ENCODE measurements around the gene APP.

Gene APP

DNA sequence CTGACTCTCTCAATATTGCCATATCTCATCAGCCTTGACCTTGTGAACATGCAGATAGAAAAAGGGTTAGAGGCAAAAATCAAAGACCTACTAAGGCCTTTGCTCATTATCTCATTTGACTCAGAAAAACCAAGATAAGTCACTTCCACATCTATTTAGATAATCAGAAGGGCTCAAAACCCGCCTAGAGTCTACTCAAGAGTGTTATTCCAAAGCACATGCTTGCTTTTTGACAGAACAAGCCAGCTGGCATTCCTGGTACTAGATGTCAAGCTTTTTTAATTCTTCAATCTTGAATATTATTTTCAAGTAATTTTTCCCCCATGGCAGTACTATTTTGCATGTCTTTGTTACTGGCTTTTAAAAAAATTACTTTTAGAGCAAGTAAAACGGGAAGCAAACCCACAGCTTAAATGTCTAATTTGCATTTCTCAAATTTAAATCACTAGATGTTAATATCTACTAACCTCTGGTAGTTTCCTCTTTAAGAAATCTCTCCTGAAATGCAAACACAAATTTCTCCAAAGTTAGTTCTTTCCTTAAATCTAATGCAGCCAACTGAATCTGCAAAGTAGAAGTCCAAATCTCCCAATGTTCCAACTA lies 51.5 kb downstream of the APP start:
- no peak for TF ChIP-seq JUND (IDR thresholded peaks at IDR 0.05; ENCODE audit: low read depth)
- DNase-seq (ENCODE audit: low read depth in 1 of 2, low spot score in 1 of 2) = no peak
- in situ Hi-C loops (cut with HindIII; ENCODE audit: low pct_unique_long_range_greater_than_20kb, low sequenced_read_pairs) = no loop called here

DNA sequence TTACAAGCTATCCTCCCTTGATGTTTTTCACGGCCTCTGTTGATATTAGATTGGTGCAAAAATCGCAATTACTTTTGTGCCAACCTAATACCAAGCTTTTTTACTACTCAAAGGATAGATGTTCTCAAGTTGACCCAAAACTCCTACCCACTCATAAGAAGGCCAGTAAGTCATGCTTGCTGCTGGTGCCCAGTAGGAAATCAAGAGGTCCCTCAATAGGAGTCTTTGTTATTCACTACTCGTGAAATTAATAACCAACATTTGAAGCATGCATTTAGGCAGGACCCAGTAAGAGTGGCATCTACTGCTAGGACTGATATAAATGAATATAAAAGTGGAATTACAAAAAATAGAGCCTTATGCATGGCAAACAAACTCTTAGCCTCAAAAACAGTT lies 52.6 kb downstream of the APP start:
- TF ChIP-seq JUND (IDR thresholded peaks at IDR 0.05; ENCODE audit: low read depth) = no peak
- no peak for DNase-seq (ENCODE audit: low read depth in 1 of 2, low spot score in 1 of 2)
- in situ Hi-C loops (cut with HindIII; ENCODE audit: low pct_unique_long_range_greater_than_20kb, low sequenced_read_pairs) = no loop called here

DNA sequence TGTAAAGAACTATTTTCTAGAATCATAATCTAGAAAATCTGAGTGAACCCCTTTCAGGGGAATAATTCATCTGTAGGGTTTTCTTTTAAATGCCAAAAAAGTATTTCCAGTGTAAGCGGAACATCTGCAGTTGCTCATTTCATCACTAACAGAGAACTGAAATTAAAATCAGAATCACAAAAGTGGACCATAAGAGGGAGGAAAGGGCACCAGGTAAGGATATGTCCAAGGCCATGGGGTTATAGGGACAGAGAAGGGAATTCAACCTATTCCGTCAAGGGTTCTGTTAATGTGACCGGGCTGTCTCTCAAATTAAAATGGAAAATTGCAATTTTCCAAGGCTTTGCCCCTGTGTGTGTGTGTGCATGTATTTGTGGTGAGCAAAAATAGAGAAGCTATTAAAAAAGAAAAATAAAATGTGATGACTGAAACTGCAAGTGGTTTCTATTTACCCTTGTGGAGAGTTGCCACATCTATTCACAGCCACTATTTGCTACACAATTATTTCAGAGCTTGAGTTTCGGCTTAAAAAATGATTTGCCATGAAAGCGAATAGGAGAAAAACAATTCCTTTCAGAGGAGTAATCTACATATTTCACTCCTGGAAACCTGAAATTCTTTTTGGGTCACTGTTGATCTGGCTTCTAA lies 53.1 kb downstream of the APP start:
- in situ Hi-C loops (cut with HindIII; ENCODE audit: low pct_unique_long_range_greater_than_20kb, low sequenced_read_pairs) = no loop called here
- no peak for DNase-seq (ENCODE audit: low read depth in 1 of 2, low spot score in 1 of 2)
- no peak for TF ChIP-seq JUND (IDR thresholded peaks at IDR 0.05; ENCODE audit: low read depth)

DNA sequence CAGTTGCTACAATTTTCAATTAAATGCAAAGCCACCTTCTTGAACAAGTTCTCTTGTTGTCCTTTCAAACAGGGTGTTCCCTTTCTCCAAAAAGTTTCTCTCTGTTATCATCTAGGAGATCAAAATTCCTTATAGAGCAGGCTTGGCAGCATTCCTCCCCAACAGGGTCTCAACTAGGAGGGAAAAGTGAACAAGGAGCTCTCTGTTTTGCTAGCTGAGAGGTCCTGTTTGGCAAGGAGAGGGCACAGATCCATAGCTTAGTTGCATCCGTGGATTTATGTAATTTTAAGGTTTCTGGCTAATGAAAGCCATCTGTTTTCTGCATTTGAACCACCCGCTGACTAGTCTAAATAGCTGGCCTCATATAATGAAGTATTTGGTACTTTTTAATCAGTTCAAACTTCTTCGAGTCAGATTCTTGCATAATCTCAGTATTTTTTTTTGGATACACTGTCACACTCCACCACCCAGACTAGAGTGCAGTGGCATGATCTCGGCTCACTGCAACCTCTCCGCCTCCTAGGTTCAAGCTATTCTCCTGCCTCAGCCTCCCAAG lies 54.0 kb downstream of the APP start:
- peak; percentile 24 to 94 for DNase-seq (ENCODE audit: low read depth in 1 of 2, low spot score in 1 of 2)
- TF ChIP-seq JUND (IDR thresholded peaks at IDR 0.05; ENCODE audit: low read depth) = 0 out of 2 replicates have a peak, but pooled peaks have one; percentile 32
- in situ Hi-C loops (cut with HindIII; ENCODE audit: low pct_unique_long_range_greater_than_20kb, low sequenced_read_pairs) = no loop called here

DNA sequence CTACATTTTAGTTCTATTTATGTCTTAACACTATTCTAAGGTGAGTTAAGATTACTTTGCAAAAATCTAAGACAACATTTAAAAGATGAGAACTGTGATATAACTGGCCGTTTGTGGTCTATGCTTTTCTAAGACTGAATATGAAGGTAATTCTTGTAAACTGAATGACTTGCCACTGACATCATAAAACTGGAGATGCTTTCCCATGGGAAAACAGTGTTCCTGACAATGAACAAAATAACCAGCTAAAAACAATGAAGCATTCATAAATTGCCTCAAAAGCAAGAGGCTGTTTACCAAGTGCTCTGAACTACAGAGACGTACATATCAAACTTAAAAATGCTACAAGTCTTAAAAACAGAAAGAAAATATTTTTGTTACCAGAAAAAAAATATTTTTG lies 54.7 kb downstream of the APP start:
- in situ Hi-C loops (cut with HindIII; ENCODE audit: low pct_unique_long_range_greater_than_20kb, low sequenced_read_pairs) = no loop called here
- DNase-seq (ENCODE audit: low read depth in 1 of 2, low spot score in 1 of 2) = peak in 1 of 2 experiments; percentile 58
- TF ChIP-seq JUND (IDR thresholded peaks at IDR 0.05; ENCODE audit: low read depth) = no peak

DNA sequence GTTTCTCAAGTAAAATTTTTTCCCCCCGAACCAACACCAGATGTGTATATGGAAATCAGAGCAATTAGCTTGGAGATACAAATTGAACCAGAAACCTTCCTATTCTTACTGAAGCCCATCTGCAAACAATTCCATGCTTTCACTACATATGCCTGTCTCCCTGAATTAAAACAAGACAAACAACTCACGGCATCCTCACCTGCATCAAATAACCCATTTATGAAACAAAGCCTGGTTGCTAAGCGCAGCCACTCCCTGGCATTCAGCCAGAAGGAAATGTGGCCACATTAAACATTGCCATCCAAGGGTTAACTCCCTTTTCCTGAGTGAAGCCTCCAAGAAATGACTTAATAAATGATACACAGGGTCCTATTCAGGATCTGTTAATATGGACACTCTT lies 55.3 kb downstream of the APP start:
- no peak for TF ChIP-seq JUND (IDR thresholded peaks at IDR 0.05; ENCODE audit: low read depth)
- in situ Hi-C loops (cut with HindIII; ENCODE audit: low pct_unique_long_range_greater_than_20kb, low sequenced_read_pairs) = no loop called here
- DNase-seq (ENCODE audit: low read depth in 1 of 2, low spot score in 1 of 2) = peak in 1 of 2 experiments; percentile 69

DNA sequence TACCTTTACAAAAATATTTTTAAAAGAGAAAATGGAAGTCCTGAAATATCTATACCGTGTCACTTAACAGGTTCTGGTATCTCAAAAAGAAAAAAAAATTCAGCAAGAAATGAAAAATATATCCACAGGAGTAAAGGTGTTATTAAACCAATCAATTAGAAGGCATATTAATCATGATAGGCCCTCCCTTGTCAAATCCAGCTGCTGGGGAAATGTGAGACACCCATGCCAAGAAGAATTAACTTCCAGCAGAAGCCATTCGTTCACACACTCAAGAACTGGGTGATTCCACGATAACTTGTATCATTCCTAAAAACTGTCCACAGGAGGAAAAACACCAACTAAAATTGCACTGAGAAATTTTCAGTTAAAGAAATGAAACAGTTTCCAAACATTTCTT lies 57.6 kb downstream of the APP start:
- in situ Hi-C loops (cut with HindIII; ENCODE audit: low pct_unique_long_range_greater_than_20kb, low sequenced_read_pairs) = no loop called here

DNA sequence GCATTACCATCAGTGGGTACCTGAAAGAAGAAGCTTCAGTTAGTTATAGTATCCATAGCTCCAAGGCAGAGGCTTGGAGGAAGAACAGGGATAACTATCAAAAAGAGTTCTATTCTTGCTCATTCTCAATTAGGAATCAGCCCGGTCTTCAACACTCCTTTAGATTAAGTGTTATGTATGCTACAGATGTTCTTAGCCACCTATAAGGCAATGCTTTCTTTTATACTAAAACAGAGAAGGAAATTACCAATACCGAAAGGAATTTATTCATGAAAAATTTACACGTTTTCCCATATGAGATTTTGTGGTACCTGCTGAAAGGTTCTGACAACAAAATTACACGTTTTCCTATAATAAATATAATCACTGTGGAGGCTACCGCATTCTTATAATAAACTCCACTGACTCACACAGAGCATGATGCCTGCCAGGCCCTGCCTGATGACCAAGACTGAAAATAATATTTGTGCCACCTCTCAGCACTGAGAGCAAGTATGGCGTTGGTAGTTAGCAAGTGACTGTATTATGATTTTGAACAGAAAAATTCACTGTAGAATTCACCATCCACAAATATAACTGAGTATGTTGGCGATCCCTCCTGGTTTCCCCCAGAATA lies 58.3 kb downstream of the APP start:
- no peak for TF ChIP-seq JUND (IDR thresholded peaks at IDR 0.05; ENCODE audit: low read depth)
- no peak for DNase-seq (ENCODE audit: low read depth in 1 of 2, low spot score in 1 of 2)

More for the DNA sequence above, 57.6 kb downstream of the APP start:
- TF ChIP-seq JUND (IDR thresholded peaks at IDR 0.05; ENCODE audit: low read depth) = no peak
- DNase-seq (ENCODE audit: low read depth in 1 of 2, low spot score in 1 of 2) = no peak

DNA sequence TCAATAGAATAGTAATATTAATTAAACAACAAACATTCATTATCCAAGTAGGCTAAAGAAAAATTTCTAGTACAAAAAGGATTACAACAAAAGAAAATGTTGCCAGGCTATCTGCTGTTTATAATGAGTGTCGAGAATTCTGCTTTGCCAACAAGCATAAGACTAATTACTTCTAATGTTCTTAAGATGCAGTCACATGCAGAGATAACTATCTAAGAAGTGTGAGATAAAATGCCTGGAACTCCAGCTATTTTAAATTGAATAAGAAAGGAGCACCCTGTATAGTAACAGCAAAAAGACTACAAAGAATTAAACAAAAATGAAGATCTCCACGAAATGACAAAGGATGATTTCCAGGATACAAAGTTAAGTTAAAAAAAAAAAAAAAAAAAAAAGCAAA lies 59.9 kb downstream of the APP start:
- no peak for TF ChIP-seq JUND (IDR thresholded peaks at IDR 0.05; ENCODE audit: low read depth)
- no peak for DNase-seq (ENCODE audit: low read depth in 1 of 2, low spot score in 1 of 2)
- in situ Hi-C loops (cut with HindIII; ENCODE audit: low pct_unique_long_range_greater_than_20kb, low sequenced_read_pairs) = no loop called here

More for the DNA sequence above, 58.3 kb downstream of the APP start:
- in situ Hi-C loops (cut with HindIII; ENCODE audit: low pct_unique_long_range_greater_than_20kb, low sequenced_read_pairs) = no loop called here

DNA sequence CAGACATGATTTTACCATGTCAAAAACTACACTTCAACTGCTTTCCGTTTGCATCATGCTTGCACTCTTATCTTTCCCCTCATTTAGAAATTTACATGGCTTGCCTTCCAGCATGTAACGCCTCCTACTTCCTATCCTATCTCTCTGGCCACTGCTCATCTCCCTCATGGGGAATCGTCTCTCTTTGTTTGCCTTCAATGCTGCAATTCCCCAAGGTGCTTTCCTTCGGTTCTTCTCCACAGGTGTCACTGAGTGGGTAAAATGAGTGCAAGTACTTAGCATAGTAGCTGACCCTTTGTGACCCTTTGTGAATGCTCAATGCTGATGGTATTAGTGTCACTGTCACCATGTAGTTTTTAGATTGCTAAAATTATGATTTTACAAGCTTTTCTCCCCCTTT lies 63.1 kb downstream of the APP start:
- no peak for DNase-seq (ENCODE audit: low read depth in 1 of 2, low spot score in 1 of 2)
- TF ChIP-seq JUND (IDR thresholded peaks at IDR 0.05; ENCODE audit: low read depth) = no peak
- in situ Hi-C loops (cut with HindIII; ENCODE audit: low pct_unique_long_range_greater_than_20kb, low sequenced_read_pairs) = no loop called here

DNA sequence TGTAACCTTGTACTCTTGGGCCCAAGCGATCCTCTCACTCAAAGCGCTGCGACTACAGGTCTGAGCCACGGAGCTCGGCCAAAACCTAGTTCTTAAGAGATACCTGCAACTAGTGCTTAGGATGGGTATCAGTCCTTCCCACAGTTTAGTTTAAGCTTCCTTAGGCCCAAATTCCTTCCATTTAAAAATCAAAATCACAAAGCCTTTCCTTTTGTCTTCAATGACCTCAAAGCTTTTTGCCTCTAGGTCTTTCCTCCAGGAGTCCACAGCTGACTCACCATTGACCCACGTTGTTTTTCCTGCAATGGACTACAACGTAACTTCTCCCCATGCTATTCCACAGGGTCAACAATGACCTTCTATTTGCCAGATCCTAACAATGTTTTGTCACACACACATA lies 64.0 kb downstream of the APP start:
- no peak for DNase-seq (ENCODE audit: low read depth in 1 of 2, low spot score in 1 of 2)
- TF ChIP-seq JUND (IDR thresholded peaks at IDR 0.05; ENCODE audit: low read depth) = no peak

DNA sequence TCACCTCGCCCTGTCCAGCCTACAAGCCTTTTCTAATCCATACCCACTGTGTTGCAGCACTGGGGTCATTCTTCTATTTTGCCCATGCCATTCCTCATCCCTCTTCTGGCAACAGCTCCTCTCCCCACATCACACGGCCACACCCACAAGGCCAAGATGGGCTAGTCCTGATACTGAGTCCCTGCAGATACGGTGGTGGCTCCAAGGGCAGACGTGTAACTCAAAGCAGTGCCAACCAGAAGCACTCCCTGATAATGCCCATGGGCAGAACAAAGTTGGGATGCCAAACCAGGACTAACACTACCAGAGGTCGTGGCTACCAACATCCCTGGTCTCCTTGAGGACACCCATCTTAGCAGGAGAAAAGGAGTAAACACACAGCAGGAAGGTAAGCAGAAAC lies 64.8 kb downstream of the APP start:
- no peak for DNase-seq (ENCODE audit: low read depth in 1 of 2, low spot score in 1 of 2)
- no peak for TF ChIP-seq JUND (IDR thresholded peaks at IDR 0.05; ENCODE audit: low read depth)
- in situ Hi-C loops (cut with HindIII; ENCODE audit: low pct_unique_long_range_greater_than_20kb, low sequenced_read_pairs) = no loop called here

More for the DNA sequence above, 64.0 kb downstream of the APP start:
- in situ Hi-C loops (cut with HindIII; ENCODE audit: low pct_unique_long_range_greater_than_20kb, low sequenced_read_pairs) = no loop called here

DNA sequence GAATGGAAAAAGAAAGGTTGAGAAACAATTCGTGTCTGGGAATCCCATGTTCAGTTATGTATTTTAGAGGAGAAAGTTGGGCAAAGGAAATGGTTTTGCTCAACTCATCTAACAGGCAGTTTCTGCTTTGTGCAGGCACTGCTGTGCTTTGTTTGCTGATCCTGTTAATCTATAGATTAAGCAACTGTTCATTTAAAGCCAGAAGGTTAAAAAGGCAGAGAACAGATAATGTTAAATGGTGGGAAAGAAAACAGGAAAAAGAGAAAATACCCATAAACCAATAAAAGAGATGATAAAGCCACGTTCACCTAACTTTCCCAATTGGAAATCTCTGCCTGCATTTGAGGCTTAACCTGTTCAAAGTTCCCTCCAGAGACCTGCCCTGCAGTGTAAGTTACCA lies 70.0 kb downstream of the APP start:
- in situ Hi-C loops (cut with HindIII; ENCODE audit: low pct_unique_long_range_greater_than_20kb, low sequenced_read_pairs) = no loop called here
- DNase-seq (ENCODE audit: low read depth in 1 of 2, low spot score in 1 of 2) = no peak
- TF ChIP-seq JUND (IDR thresholded peaks at IDR 0.05; ENCODE audit: low read depth) = no peak

Data from T47D (cell line).